ENCODE results near the gene DEFB116.
"Not testable (repeated sequence)": the region's sequence is repeated elsewhere in the genome, so short reads cannot be mapped to it uniquely, and the experiment has no call there.

Gene DEFB116, protein sequence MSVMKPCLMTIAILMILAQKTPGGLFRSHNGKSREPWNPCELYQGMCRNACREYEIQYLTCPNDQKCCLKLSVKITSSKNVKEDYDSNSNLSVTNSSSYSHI

DNA sequence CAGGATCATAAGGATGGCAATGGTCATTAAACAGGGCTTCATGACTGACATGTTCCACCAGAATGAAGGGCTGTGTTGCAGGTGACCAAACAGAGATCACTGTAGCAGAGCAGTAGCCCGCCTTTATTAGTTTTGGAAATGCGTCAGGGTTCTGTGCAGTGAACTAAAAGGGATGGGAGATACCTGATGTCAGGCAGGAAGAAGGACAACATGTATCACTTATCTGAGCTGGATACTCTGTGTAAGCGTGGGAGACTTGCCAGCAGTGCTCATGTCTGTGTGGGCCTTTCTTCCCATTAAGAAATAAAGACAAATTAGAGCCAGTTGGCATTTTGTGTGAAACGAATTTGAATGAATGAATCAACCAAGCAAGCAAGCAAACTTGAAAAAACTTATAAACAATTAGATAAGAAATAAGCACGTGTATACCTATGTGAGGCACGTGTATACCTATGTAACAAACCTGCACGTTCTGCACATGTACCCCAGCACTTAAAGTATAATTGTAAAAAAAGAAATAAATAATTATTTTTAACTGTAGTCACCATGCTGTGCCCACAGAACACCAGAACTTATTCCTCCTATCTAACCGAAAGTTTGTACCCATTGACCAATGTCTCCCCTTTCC is at the start of gene DEFB116:
Gene DEFB116 (minus strand): TSS at position 51 of the 628 bp plus-strand sequence. CDS start 0 bp downstream, at position 51.
- DNase-seq: no peak
- in situ Hi-C loops (cut with HindIII; ENCODE audit: low pct_ligation_motif_present, low pct_unique_long_range_greater_than_20kb, low sequenced_read_pairs): no loop called here

DNA sequence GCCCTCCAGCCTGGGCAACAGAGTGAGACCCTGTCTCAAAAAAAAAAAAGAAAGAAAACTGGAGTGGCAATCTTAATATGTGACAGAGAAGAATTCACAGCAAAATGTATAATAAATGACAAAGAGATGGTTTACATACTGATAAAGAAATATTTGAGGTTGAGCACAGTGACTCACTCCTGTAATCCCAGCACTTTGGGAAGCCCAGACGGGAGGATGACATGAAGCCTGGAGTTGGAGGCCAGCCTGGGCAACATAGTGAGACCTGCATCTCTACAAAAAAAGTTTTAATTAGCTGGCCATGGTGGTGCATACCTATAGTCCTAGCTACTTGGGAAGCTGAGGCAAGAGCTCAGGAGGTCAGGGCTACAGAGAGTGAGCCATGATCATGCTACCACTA is 47.6 kb upstream of the DEFB116 start:
- DNase-seq: no peak
- in situ Hi-C loops (cut with HindIII; ENCODE audit: low pct_ligation_motif_present, low pct_unique_long_range_greater_than_20kb, low sequenced_read_pairs): no loop called here

DNA sequence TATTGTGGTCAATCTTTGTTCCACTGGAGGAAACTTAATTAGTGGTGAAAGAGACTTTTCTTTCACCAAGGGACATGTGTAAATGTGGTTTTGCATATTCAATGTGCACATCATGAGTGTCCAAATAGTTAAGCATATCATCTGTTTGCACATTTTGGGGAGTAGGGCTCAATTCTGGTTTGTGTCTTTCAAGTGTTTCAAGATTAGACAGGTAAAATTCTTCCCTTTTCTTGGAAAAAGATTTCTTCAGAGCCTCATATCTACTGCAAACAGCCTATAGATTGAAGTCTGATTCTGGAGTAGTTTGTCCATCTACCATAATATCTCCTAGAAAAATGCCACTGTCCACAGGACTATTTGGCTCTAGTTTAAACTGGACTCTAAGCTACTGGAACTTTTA is 33.1 kb upstream of the DEFB116 start:
- DNase-seq: no peak
- in situ Hi-C loops (cut with HindIII; ENCODE audit: low pct_ligation_motif_present, low pct_unique_long_range_greater_than_20kb, low sequenced_read_pairs): no loop called here

DNA sequence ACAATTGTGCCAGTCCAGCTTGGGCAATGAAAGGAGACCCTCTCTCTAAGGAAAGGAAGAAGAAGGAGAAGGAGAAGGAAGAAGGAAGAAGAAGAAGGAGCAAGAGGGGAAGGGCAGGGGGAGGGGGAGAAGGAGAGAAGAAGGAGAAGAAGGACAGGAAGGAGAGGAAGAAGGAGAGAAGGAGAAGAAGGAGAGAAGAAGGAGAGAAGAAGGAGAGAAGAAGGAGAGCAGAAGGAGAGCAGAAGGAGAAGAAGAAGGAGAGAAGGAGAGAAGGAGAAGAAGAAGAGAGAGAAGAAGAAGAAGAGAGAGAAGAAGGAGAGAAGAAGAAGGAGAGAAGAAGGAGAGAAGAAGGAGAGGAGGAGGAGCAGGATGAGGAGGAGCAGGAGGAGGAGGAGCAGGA is 22.5 kb upstream of the DEFB116 start:
- no peak for DNase-seq
- in situ Hi-C loops (cut with HindIII; ENCODE audit: low pct_ligation_motif_present, low pct_unique_long_range_greater_than_20kb, low sequenced_read_pairs): no loop called here

DNA sequence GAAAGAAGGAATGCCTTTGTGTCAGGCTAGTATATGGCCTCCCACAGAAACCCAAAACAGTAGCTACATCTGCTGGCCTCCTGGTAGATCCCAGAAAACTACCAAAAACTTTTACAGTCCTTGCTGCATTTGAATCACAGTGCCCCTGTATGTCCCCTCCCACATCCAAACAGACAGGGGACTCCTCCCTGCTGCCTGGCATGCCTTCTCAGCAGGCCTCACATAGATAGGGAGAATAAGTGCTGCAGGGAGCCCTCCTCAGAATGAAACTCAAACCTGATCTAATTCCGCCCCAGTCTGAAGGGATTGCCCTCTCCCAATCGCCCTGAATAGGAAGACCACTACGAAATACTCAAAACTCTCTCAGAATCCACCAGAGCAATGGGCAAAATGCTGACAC is 14.1 kb upstream of the DEFB116 start:
- DNase-seq: no peak

DNA sequence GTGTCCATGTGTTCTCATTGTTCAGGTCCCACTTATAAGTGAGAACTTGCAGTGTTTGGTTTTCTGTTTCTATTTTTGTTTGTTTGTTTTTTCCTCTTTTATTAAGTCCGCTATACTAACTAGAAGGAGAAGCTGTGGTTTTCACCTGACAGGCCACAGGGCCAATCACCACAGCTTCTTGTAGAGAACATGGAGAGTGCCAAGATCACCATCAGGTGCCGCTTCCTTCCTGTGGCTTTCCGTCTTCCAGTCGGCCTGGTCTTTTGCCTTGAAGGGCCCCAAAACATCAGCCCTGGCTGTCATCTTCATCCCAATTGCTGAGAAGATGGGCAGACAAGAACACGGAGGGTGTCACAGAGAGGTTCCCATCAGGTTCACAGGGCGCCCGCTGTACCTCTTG is 23.4 kb downstream of the DEFB116 start:
- in situ Hi-C loops (cut with HindIII; ENCODE audit: low pct_ligation_motif_present, low pct_unique_long_range_greater_than_20kb, low sequenced_read_pairs); DNase-seq: not testable (repeated sequence)

More for the DNA sequence above, 14.1 kb upstream of the DEFB116 start:
- in situ Hi-C loops (cut with HindIII; ENCODE audit: low pct_ligation_motif_present, low pct_unique_long_range_greater_than_20kb, low sequenced_read_pairs): no loop called here

DNA sequence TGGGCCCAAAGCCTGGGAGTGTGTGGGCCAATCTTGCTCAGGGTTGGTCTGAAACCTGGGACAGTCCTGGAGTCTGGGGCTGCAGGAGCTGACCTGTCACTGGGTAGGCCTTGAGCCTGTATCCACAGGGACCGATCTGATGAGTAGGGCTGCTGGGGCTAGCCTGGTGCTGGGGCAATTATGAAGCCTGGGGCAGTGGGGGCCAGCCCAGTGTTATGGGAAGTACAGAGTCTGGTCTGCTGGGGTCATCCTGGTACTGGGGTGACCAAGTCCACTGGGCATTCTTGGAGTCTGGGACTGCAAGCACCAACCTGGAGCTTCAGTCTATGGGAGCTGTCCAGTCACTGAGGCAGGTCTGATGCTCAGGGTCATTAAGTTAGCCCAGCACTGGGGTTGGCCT is 30.2 kb downstream of the DEFB116 start:
- in situ Hi-C loops (cut with HindIII; ENCODE audit: low pct_ligation_motif_present, low pct_unique_long_range_greater_than_20kb, low sequenced_read_pairs): no loop called here
- no peak for DNase-seq

DNA sequence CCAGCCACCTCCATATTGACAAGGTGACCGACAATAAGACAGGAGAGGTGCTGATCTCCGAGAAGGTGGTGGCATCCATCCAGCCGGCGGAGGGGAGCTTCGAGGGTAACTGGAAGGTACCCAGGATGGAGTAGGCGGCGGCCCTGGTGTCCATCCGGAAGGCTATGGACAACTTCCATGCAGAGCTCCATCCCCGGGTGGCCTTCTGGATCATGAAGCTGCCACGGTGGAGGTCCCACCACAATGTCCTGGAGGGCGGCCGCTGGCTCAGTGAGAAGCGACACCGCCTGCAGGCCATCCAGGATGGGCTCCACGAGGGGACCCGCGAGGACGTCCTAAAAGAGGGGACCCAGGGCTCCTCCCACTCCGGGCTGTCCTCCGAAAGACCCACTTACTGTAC is 33.9 kb downstream of the DEFB116 start:
- in situ Hi-C loops (cut with HindIII; ENCODE audit: low pct_ligation_motif_present, low pct_unique_long_range_greater_than_20kb, low sequenced_read_pairs): no loop called here
- no peak for DNase-seq

DNA sequence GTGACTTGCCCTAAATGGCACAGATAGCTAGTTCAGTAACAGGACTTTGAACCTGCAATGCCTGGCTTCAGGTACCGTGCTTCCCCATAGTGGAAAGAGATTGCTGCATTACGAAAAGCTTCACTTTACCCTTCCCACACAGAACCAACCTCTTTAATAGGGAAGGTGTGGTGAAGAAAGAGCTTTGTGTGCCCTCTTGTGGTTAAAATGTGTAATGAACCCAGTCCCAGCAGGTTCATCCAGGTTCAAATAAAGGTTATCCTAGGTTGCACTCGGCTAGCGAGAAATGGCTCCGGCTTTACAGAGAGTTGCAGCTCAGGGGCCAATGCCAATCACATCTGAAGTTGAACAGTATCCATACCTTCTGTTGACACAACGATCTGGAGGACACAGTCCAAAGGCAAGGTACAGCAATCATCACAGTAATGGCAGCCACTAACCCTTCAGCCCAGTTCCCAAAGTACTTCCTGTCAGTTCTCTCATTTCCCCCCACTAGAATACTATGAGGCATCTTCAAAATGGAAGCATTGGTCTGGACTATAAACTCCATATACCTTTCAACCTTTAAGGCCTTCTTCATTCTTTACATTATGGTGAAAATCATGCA is 48.0 kb downstream of the DEFB116 start:
- in situ Hi-C loops (cut with HindIII; ENCODE audit: low pct_ligation_motif_present, low pct_unique_long_range_greater_than_20kb, low sequenced_read_pairs): no loop called here

DNA sequence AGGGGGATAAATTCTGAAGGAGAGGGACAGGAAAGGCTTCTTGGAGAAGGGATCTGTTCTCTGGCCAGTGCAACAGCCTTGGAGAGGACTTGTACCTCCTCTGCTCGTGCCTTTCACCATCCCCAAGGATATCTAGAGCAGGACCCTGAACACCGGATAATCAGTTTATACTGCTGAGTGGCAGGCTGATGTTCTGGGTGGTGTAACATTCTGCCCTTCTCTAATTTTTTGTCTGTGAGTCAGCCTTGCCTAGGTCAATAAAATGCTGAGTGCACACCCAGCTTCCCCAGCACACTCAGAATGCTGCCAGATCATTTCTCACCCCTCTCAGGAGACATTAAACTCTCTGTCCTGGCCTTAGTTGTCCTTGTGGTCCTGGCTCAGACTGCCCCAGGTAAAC is 51.0 kb downstream of the DEFB116 start, which contains the start of gene DEFB115:
Gene DEFB115 (plus strand): TSS at position 301 of the 400 bp plus-strand sequence. CDS start 0 bp downstream, at position 301.
- in situ Hi-C loops (cut with HindIII; ENCODE audit: low pct_ligation_motif_present, low pct_unique_long_range_greater_than_20kb, low sequenced_read_pairs): no loop called here
- DNase-seq: no peak

More for the DNA sequence above, 48.0 kb downstream of the DEFB116 start:
- peak; percentile 46 for DNase-seq

DNA sequence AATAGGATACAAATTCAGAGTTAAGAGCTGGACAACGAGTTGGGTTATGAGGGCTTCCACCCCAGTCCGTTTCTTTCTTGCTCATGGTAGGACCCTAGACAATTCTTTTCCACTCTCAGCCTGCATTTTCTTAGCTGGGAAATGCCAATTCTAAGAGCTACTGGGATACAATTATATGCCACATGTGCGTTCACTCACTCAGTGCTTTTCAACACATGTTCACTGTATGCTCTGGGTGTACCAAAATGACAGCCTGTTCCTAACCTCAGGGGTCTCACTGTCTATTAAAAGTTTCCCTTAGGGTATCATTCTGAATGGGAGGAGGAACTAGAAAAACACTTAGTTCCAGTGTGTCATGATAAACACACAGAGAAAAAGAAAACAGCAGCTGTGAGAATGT is 51.4 kb downstream of the DEFB116 start:
- no peak for DNase-seq
- in situ Hi-C loops (cut with HindIII; ENCODE audit: low pct_ligation_motif_present, low pct_unique_long_range_greater_than_20kb, low sequenced_read_pairs): no loop called here

All from ACHN (cell line).